HEK293 (cell line): Measurements from ENCODE around the gene TIMM10B.

Experiments
- CTCF ChIA-PET: fragments of 350-600 bp; formaldehyde crosslinking; extraction: SDS; loops from one replicate; lab custom pipeline; 2021; ENCODE audit warnings: antibody characterized with exemption; lab: Yijun Ruan, JAX
- POLR2A ChIA-PET: fragments of 300-600 bp; formaldehyde crosslinking; extraction: SDS; loops from one replicate; lab custom pipeline; 2020; ENCODE audit warnings: antibody characterized with exemption, inconsistent platforms; lab: Yijun Ruan, JAX
- H3K27ac ChIP-seq: fragments of 200-500 bp; sonication (Bioruptor generic); 2 replicates; pipeline ENCODE4 v1.5.1; 2014; ENCODE audit warnings: low read depth, low read length, control low read depth, inconsistent platforms; ENCODE audit errors: extremely low read depth
- H3K36me3 ChIP-seq, 2 experiments: fragments of 200-500 bp in 1 of 2; sonication (Bioruptor generic) in 1 of 2; 1 replicate in 1 of 2; 2 replicates in 1 of 2; pipeline ENCODE4 v1.5.1; 2014 to 2017; ENCODE audit warnings: inconsistent platforms in 2 of 2, low read length in 2 of 2; ENCODE audit not compliant: control insufficient read depth in 2 of 2, insufficient read depth in 1 of 2
- H3K4me1 ChIP-seq: fragments of 200-500 bp; sonication (Bioruptor generic); 2 replicates; pipeline ENCODE4 v1.5.1; 2014; ENCODE audit warnings: mild to moderate bottlenecking, low read length, inconsistent platforms; ENCODE audit not compliant: control insufficient read depth, insufficient read depth
- H3K4me3 ChIP-seq: 2 replicates; pipeline ENCODE4 v1.5.1; 2011; ENCODE audit warnings: low read depth, mild to moderate bottlenecking, control low read depth, low read length, moderate library complexity
- H3K9me3 ChIP-seq: fragments of 200-500 bp; sonication (Bioruptor generic); 2 replicates; pipeline ENCODE4 v1.5.1; 2014; ENCODE audit warnings: low read depth, low read length, inconsistent platforms; ENCODE audit not compliant: control insufficient read depth, insufficient read depth
- BCL11B ChIP-seq: fragments of 450-650 bp; formaldehyde crosslinking; IDR thresholded peaks from 2 replicates; pipeline ENCODE4 v1.5.1; 2016; ENCODE audit warnings: low read depth, missing biosample characterization, missing genetic modification characterization
- GLIS1 ChIP-seq: fragments of 450-650 bp; formaldehyde crosslinking; IDR thresholded peaks from 2 replicates; pipeline ENCODE4 v1.5.1; 2016; ENCODE audit warnings: missing biosample characterization, missing genetic modification characterization
- SCRT2 ChIP-seq: fragments of 450-650 bp; formaldehyde crosslinking; IDR thresholded peaks from 2 replicates; pipeline ENCODE4 v1.5.1; 2016; ENCODE audit warnings: missing biosample characterization, missing genetic modification characterization
- SP3 ChIP-seq: fragments of 450-650 bp; formaldehyde crosslinking; IDR thresholded peaks from 2 replicates; pipeline ENCODE4 v1.5.1; 2016; ENCODE audit warnings: missing biosample characterization, missing genetic modification characterization
- ZBTB10 ChIP-seq: fragments of 450-650 bp; formaldehyde crosslinking; IDR thresholded peaks from 2 replicates; pipeline ENCODE4 v1.5.1; 2016; ENCODE audit warnings: missing biosample characterization, missing genetic modification characterization
- ZBTB17 ChIP-seq: fragments of 450-650 bp; formaldehyde crosslinking; IDR thresholded peaks from 2 replicates; pipeline ENCODE4 v1.5.1; 2016; ENCODE audit warnings: missing biosample characterization, missing genetic modification characterization
- ZBTB48 ChIP-seq: fragments of 450-650 bp; formaldehyde crosslinking; IDR thresholded peaks from 2 replicates; pipeline ENCODE4 v1.5.1; 2016; ENCODE audit warnings: missing biosample characterization, missing genetic modification characterization
- ZBTB7A ChIP-seq: fragments of 450-650 bp; formaldehyde crosslinking; IDR thresholded peaks from 2 replicates; pipeline ENCODE4 v1.5.1; 2016; ENCODE audit warnings: low read depth, missing biosample characterization, missing genetic modification characterization
- ZFP37 ChIP-seq: fragments of 450-650 bp; formaldehyde crosslinking; IDR thresholded peaks from 2 replicates; pipeline ENCODE4 v1.5.1; 2016; ENCODE audit warnings: missing biosample characterization, missing genetic modification characterization
- ZFP41 ChIP-seq: fragments of 450-650 bp; formaldehyde crosslinking; IDR thresholded peaks from 2 replicates; pipeline ENCODE4 v1.5.1; 2016; ENCODE audit warnings: missing biosample characterization, missing genetic modification characterization, borderline replicate concordance
- ZNF112 ChIP-seq: fragments of 450-650 bp; formaldehyde crosslinking; IDR thresholded peaks from 2 replicates; pipeline ENCODE4 v1.5.0; 2017; ENCODE audit warnings: missing biosample characterization, missing genetic modification characterization
- ZNF133 ChIP-seq: fragments of 450-650 bp; formaldehyde crosslinking; IDR thresholded peaks from 2 replicates; pipeline ENCODE4 v1.5.1; 2016; ENCODE audit warnings: missing biosample characterization, missing genetic modification characterization
- ZNF138 ChIP-seq: fragments of 450-650 bp; formaldehyde crosslinking; IDR thresholded peaks from 2 replicates; pipeline ENCODE4 v1.5.1; 2016; ENCODE audit warnings: missing biosample characterization, missing genetic modification characterization, borderline replicate concordance
- ZNF155 ChIP-seq: fragments of 450-650 bp; formaldehyde crosslinking; IDR thresholded peaks from 2 replicates; pipeline ENCODE4 v1.5.1; 2016; ENCODE audit warnings: missing biosample characterization, missing genetic modification characterization
- ZNF157 ChIP-seq: fragments of 450-650 bp; formaldehyde crosslinking; IDR thresholded peaks from 2 replicates; pipeline ENCODE4 v1.5.1; 2016; ENCODE audit warnings: missing biosample characterization, missing genetic modification characterization
- ZNF2 ChIP-seq: fragments of 450-650 bp; formaldehyde crosslinking; IDR thresholded peaks from 2 replicates; pipeline ENCODE4 v1.5.1; 2016; ENCODE audit warnings: missing biosample characterization, missing genetic modification characterization
- ZNF202 ChIP-seq: fragments of 450-650 bp; formaldehyde crosslinking; IDR thresholded peaks from 2 replicates; pipeline ENCODE4 v1.5.1; 2016; ENCODE audit warnings: missing biosample characterization, missing genetic modification characterization, borderline replicate concordance
- ZNF266 ChIP-seq: fragments of 450-650 bp; formaldehyde crosslinking; IDR thresholded peaks from 2 replicates; pipeline ENCODE4 v1.5.1; 2016; ENCODE audit warnings: missing biosample characterization, missing genetic modification characterization, low read depth
- ZNF280D ChIP-seq: fragments of 450-650 bp; formaldehyde crosslinking; IDR thresholded peaks from 2 replicates; pipeline ENCODE4 v1.5.1; 2016; ENCODE audit warnings: missing biosample characterization, missing genetic modification characterization
- ZNF501 ChIP-seq: fragments of 450-650 bp; formaldehyde crosslinking; IDR thresholded peaks from 2 replicates; pipeline ENCODE4 v1.5.1; 2016; ENCODE audit warnings: missing biosample characterization, missing genetic modification characterization
- ZNF626 ChIP-seq: fragments of 450-650 bp; sonication (Bioruptor Pico); formaldehyde crosslinking; IDR thresholded peaks from 2 replicates; pipeline ENCODE4 v1.5.1; 2018; ENCODE audit warnings: missing biosample characterization, missing genetic modification characterization, inconsistent platforms
- ZNF639 ChIP-seq: fragments of 450-650 bp; formaldehyde crosslinking; IDR thresholded peaks from 2 replicates; pipeline ENCODE4 v1.5.1; 2016; ENCODE audit warnings: missing biosample characterization, missing genetic modification characterization
- ZNF785 ChIP-seq: fragments of 450-650 bp; formaldehyde crosslinking; IDR thresholded peaks from 2 replicates; pipeline ENCODE4 v1.5.1; 2016; ENCODE audit warnings: missing biosample characterization, missing genetic modification characterization
- ZSCAN30 ChIP-seq: fragments of 450-650 bp; IDR thresholded peaks from 2 replicates; pipeline ENCODE4 v1.5.1; 2018; ENCODE audit warnings: missing biosample characterization, mild to moderate bottlenecking, missing genetic modification characterization, moderate library complexity
- TF ChIP-seq, protein P1 (sequence below): sonication (generic); formaldehyde crosslinking; IDR thresholded peaks from 2 replicates; pipeline ENCODE4 v1.8.1; 2022; ENCODE audit warnings: mild to moderate bottlenecking, moderate library complexity, missing genetic modification reagents

The TIMM10B gene

GRCh38 chr11:6456361-6457073, 24.8 kb upstream of the TIMM10B start:
- Histone ChIP-seq H3K27ac (no peak overlapping the region), H3K9me3 (no peaks in the 10 kb centered on the region), H3K4me3 (no peak overlapping the region), H3K36me3 (peaks cover 6 to 90% of the 10 kb centered on the region in 2 experiments; a peak in 1 of 3 replicates), H3K4me1 (no peaks in the 10 kb centered on the region)
- no peak for TF ChIP-seq ZBTB10 (tag by site-specific recombination)
- no peak for TF ChIP-seq ZNF112
- no peak for TF ChIP-seq BCL11B (tag by site-specific recombination)
- no peak for TF ChIP-seq SP3 (tag by site-specific recombination)
- TF ChIP-seq, protein P1, sequence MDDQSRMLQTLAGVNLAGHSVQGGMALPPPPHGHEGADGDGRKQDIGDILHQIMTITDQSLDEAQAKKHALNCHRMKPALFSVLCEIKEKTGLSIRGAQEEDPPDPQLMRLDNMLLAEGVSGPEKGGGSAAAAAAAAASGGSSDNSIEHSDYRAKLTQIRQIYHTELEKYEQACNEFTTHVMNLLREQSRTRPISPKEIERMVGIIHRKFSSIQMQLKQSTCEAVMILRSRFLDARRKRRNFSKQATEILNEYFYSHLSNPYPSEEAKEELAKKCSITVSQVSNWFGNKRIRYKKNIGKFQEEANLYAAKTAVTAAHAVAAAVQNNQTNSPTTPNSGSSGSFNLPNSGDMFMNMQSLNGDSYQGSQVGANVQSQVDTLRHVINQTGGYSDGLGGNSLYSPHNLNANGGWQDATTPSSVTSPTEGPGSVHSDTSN (CRISPR knock-in tag) = no peak
- TF ChIP-seq ZNF157 (tag by site-specific recombination) = no peak
- no peak for TF ChIP-seq ZBTB17
- TF ChIP-seq SCRT2 (tag by site-specific recombination) = no peak
- TF ChIP-seq ZNF280D (tag by site-specific recombination) = no peak
- TF ChIP-seq ZNF266 (tag by site-specific recombination) = no peak
- no peak for TF ChIP-seq ZNF133 (tag by site-specific recombination)
- TF ChIP-seq ZNF155 = no peak
- TF ChIP-seq ZNF785 (tag by site-specific recombination) = no peak
- TF ChIP-seq ZNF138 (tag by site-specific recombination) = no peak
- no peak for TF ChIP-seq ZNF501 (tag by site-specific recombination)
- no peak for TF ChIP-seq GLIS1 (tag by site-specific recombination)
- no peak for TF ChIP-seq ZNF2 (tag by site-specific recombination)
- ChIA-PET POLR2A (interaction anchor here (1.2 kb wide), 1 partner anchor 13 kb away, joined by 7 read pairs; no protein-coding TSS in a partner anchor), CTCF (interaction anchor here (0.5 to 3.3 kb wide), 3 partner anchors 12 to 182 kb away, joined by 3 to 23 read pairs (median 8); no protein-coding TSS in a partner anchor)

- ChIA-PET CTCF (interaction anchor here (3.3 kb wide), 1 partner anchor 13 kb away, joined by 23 read pairs; no protein-coding TSS in a partner anchor), POLR2A (no interaction called here)
- H3K4me1 ChIP-seq = no peaks in the 10 kb centered on the region
- no peak overlapping the region for H3K4me3 ChIP-seq
- H3K36me3 ChIP-seq = peaks cover 6 to 82% of the 10 kb centered on the region in 2 experiments; a peak in 1 of 3 replicates
- H3K9me3 ChIP-seq = no peaks in the 10 kb centered on the region
- no peak overlapping the region for H3K27ac ChIP-seq
- TF ChIP-seq ZSCAN30 (tag by site-specific recombination) = no peak
- no peak for TF ChIP-seq ZNF785 (tag by site-specific recombination)
- TF ChIP-seq ZNF157 (tag by site-specific recombination) = no peak
- no peak for TF ChIP-seq ZFP41 (tag by site-specific recombination)
- TF ChIP-seq ZNF138 (tag by site-specific recombination) = no peak
- no peak for TF ChIP-seq ZNF202 (tag by site-specific recombination)
- no peak for TF ChIP-seq ZBTB7A (tag by site-specific recombination)
- no peak for TF ChIP-seq ZNF639 (tag by site-specific recombination)
- TF ChIP-seq ZBTB48 (tag by site-specific recombination) = no peak
- no peak for TF ChIP-seq ZFP37 (tag by site-specific recombination)
- TF ChIP-seq ZNF626 (tag by site-specific recombination) = no peak
Measured at GRCh38 chr11:6457581-6458320, 23.6 kb upstream of the TIMM10B start.
